ENCODE results near the gene CTCF.

CTCF gene

GRCh38 chr16:67571981-67572431, 9.7 kb downstream of the CTCF start:
- peaks cover 48% of the 10 kb centered on the region for H3K36me3 ChIP-seq (ENCODE audit: insufficient read depth, low read depth, low read length)

GRCh38 chr16:67579686-67580085, 17.4 kb downstream of the CTCF start:
- Histone ChIP-seq H3K9me3 (ENCODE audit: insufficient read depth, low read depth, low read length) (no peaks in the 10 kb centered on the region), H3K9ac (ENCODE audit: low read depth, low read length) (no peak overlapping the region), H3K27me3 (ENCODE audit: insufficient read depth, low read length) (no peaks in the 10 kb centered on the region), H3K4me3 (ENCODE audit: low read length) (no peak overlapping the region), H3K36me3 (ENCODE audit: insufficient read depth, low read depth, low read length) (peaks cover 35% of the 10 kb centered on the region), H3K27ac (ENCODE audit: low read length) (no peak overlapping the region), H3K4me1 (ENCODE audit: insufficient read depth, low read length) (no peaks in the 10 kb centered on the region)

More at GRCh38 chr16:67571981-67572431, 9.7 kb downstream of the CTCF start:
- H3K27ac ChIP-seq (ENCODE audit: low read length), result no peak overlapping the region
- H3K27me3 ChIP-seq (ENCODE audit: insufficient read depth, low read length), result no peaks in the 10 kb centered on the region
- H3K9ac ChIP-seq (ENCODE audit: low read depth, low read length), result no peak overlapping the region
- H3K4me1 ChIP-seq (ENCODE audit: insufficient read depth, low read length), result no peaks in the 10 kb centered on the region
- no peaks in the 10 kb centered on the region for H3K9me3 ChIP-seq (ENCODE audit: insufficient read depth, low read depth, low read length)
- H3K4me3 ChIP-seq (ENCODE audit: low read length), result no peak overlapping the region

- Histone ChIP-seq H3K9ac (ENCODE audit: low read depth, low read length) (no peak overlapping the region), H3K27ac (ENCODE audit: low read length) (no peak overlapping the region), H3K27me3 (ENCODE audit: insufficient read depth, low read length) (no peaks in the 10 kb centered on the region), H3K9me3 (ENCODE audit: insufficient read depth, low read depth, low read length) (no peaks in the 10 kb centered on the region), H3K4me1 (ENCODE audit: insufficient read depth, low read length) (no peaks in the 10 kb centered on the region), H3K4me3 (ENCODE audit: low read length) (no peak overlapping the region), H3K36me3 (ENCODE audit: insufficient read depth, low read depth, low read length) (peaks cover 33% of the 10 kb centered on the region; the same call in 1 of the 2 replicates)
These were observed 17.9 kb downstream of the CTCF start for GRCh38 chr16:67580202-67580601.

- peak overlapping the region; percentile 62 for H3K4me3 ChIP-seq (ENCODE audit: low read length)
- H3K36me3 ChIP-seq (ENCODE audit: insufficient read depth, low read depth, low read length), result peaks cover 11% of the 10 kb centered on the region
- no peaks in the 10 kb centered on the region for H3K9me3 ChIP-seq (ENCODE audit: insufficient read depth, low read depth, low read length)
- peak overlapping the region; percentile 68 for H3K9ac ChIP-seq (ENCODE audit: low read depth, low read length)
- peaks cover 37% of the 10 kb centered on the region for H3K4me1 ChIP-seq (ENCODE audit: insufficient read depth, low read length)
- H3K27ac ChIP-seq (ENCODE audit: low read length), result peak overlapping the region; percentile 46
- no peaks in the 10 kb centered on the region for H3K27me3 ChIP-seq (ENCODE audit: insufficient read depth, low read length)
These were observed 31.0 kb downstream of the CTCF start for GRCh38 chr16:67593288-67593687.

GRCh38 chr16:67593701-67594100, 31.4 kb downstream of the CTCF start:
- H3K9ac ChIP-seq (ENCODE audit: low read depth, low read length), result peak overlapping the region; percentile 68; the same call in 1 of the 2 replicates
- H3K36me3 ChIP-seq (ENCODE audit: insufficient read depth, low read depth, low read length), result peaks cover 10% of the 10 kb centered on the region; the same call in 1 of the 2 replicates
- H3K4me1 ChIP-seq (ENCODE audit: insufficient read depth, low read length), result peaks cover 37% of the 10 kb centered on the region
- H3K4me3 ChIP-seq (ENCODE audit: low read length), result peak overlapping the region; percentile 62
- H3K9me3 ChIP-seq (ENCODE audit: insufficient read depth, low read depth, low read length), result no peaks in the 10 kb centered on the region
- no peaks in the 10 kb centered on the region for H3K27me3 ChIP-seq (ENCODE audit: insufficient read depth, low read length)
- H3K27ac ChIP-seq (ENCODE audit: low read length), result peak overlapping the region; percentile 46

- Histone ChIP-seq H3K9ac (ENCODE audit: low read depth, low read length) (peak overlapping the region; percentile 68; the same call in 1 of the 2 replicates), H3K36me3 (ENCODE audit: insufficient read depth, low read depth, low read length) (peaks cover 10% of the 10 kb centered on the region; the same call in 1 of the 2 replicates), H3K9me3 (ENCODE audit: insufficient read depth, low read depth, low read length) (no peaks in the 10 kb centered on the region), H3K4me3 (ENCODE audit: low read length) (peak overlapping the region; percentile 62), H3K4me1 (ENCODE audit: insufficient read depth, low read length) (peaks cover 37% of the 10 kb centered on the region), H3K27me3 (ENCODE audit: insufficient read depth, low read length) (no peaks in the 10 kb centered on the region), H3K27ac (ENCODE audit: low read length) (peak overlapping the region; percentile 46)
These were observed 32.1 kb downstream of the CTCF start for GRCh38 chr16:67594256-67594915.

GRCh38 chr16:67594956-67595355, 32.6 kb downstream of the CTCF start:
- Histone ChIP-seq H3K27ac (ENCODE audit: low read length) (peak overlapping the region; percentile 46), H3K9ac (ENCODE audit: low read depth, low read length) (peak overlapping the region; percentile 68; the same call in 1 of the 2 replicates), H3K4me3 (ENCODE audit: low read length) (peak overlapping the region; percentile 62), H3K9me3 (ENCODE audit: insufficient read depth, low read depth, low read length) (no peaks in the 10 kb centered on the region), H3K4me1 (ENCODE audit: insufficient read depth, low read length) (peaks cover 37% of the 10 kb centered on the region), H3K27me3 (ENCODE audit: insufficient read depth, low read length) (no peaks in the 10 kb centered on the region), H3K36me3 (ENCODE audit: insufficient read depth, low read depth, low read length) (peaks cover 6% of the 10 kb centered on the region; the same call in 1 of the 2 replicates)

GRCh38 chr16:67598527-67598926, 36.2 kb downstream of the CTCF start:
- Histone ChIP-seq H3K4me3 (ENCODE audit: low read length) (no peak overlapping the region), H3K9me3 (ENCODE audit: insufficient read depth, low read depth, low read length) (no peaks in the 10 kb centered on the region), H3K27me3 (ENCODE audit: insufficient read depth, low read length) (no peaks in the 10 kb centered on the region), H3K27ac (ENCODE audit: low read length) (no peak overlapping the region), H3K9ac (ENCODE audit: low read depth, low read length) (no peak overlapping the region), H3K36me3 (ENCODE audit: insufficient read depth, low read depth, low read length) (peaks cover 6% of the 10 kb centered on the region; the same call in 1 of the 2 replicates), H3K4me1 (ENCODE audit: insufficient read depth, low read length) (peaks cover 29% of the 10 kb centered on the region)

- Histone ChIP-seq H3K36me3 (ENCODE audit: insufficient read depth, low read depth, low read length) (peaks cover 1% of the 10 kb centered on the region), H3K9ac (ENCODE audit: low read depth, low read length) (no peak overlapping the region), H3K4me3 (ENCODE audit: low read length) (no peak overlapping the region), H3K4me1 (ENCODE audit: insufficient read depth, low read length) (0 out of 2 replicates have a peak, but pooled peaks cover 2% of the 10 kb centered on the region), H3K27ac (ENCODE audit: low read length) (no peak overlapping the region), H3K27me3 (ENCODE audit: insufficient read depth, low read length) (no peaks in the 10 kb centered on the region), H3K9me3 (ENCODE audit: insufficient read depth, low read depth, low read length) (no peaks in the 10 kb centered on the region)
These were observed 43.3 kb downstream of the CTCF start for GRCh38 chr16:67605641-67606040.

GRCh38 chr16:67606632-67607031, 44.3 kb downstream of the CTCF start:
- Histone ChIP-seq H3K4me1 (ENCODE audit: insufficient read depth, low read length) (no peaks in the 10 kb centered on the region), H3K27ac (ENCODE audit: low read length) (no peak overlapping the region), H3K36me3 (ENCODE audit: insufficient read depth, low read depth, low read length) (peaks cover 11% of the 10 kb centered on the region), H3K4me3 (ENCODE audit: low read length) (no peak overlapping the region), H3K9ac (ENCODE audit: low read depth, low read length) (no peak overlapping the region), H3K27me3 (ENCODE audit: insufficient read depth, low read length) (no peaks in the 10 kb centered on the region), H3K9me3 (ENCODE audit: insufficient read depth, low read depth, low read length) (no peaks in the 10 kb centered on the region)

- peaks cover 26% of the 10 kb centered on the region for H3K36me3 ChIP-seq (ENCODE audit: insufficient read depth, low read depth, low read length)
- no peaks in the 10 kb centered on the region for H3K4me1 ChIP-seq (ENCODE audit: insufficient read depth, low read length)
- no peaks in the 10 kb centered on the region for H3K27me3 ChIP-seq (ENCODE audit: insufficient read depth, low read length)
- H3K4me3 ChIP-seq (ENCODE audit: low read length), result no peak overlapping the region
- no peak overlapping the region for H3K9ac ChIP-seq (ENCODE audit: low read depth, low read length)
- no peak overlapping the region for H3K27ac ChIP-seq (ENCODE audit: low read length)
- no peaks in the 10 kb centered on the region for H3K9me3 ChIP-seq (ENCODE audit: insufficient read depth, low read depth, low read length)
These were observed 46.0 kb downstream of the CTCF start for GRCh38 chr16:67608364-67608763.

- Histone ChIP-seq H3K4me3 (ENCODE audit: low read length) (no peak overlapping the region), H3K27ac (ENCODE audit: low read length) (no peak overlapping the region), H3K36me3 (ENCODE audit: insufficient read depth, low read depth, low read length) (peaks cover 68% of the 10 kb centered on the region), H3K4me1 (ENCODE audit: insufficient read depth, low read length) (no peaks in the 10 kb centered on the region), H3K27me3 (ENCODE audit: insufficient read depth, low read length) (no peaks in the 10 kb centered on the region), H3K9me3 (ENCODE audit: insufficient read depth, low read depth, low read length) (no peaks in the 10 kb centered on the region), H3K9ac (ENCODE audit: low read depth, low read length) (no peak overlapping the region)
These were observed 51.5 kb downstream of the CTCF start for GRCh38 chr16:67613808-67614207.
